BE2C (cell line): Measurements from ENCODE around the gene FOSL2.
A peak's percentile ranks its signal among the peaks of the same experiment; 100 is the strongest.

ENCODE experiments used
- DNase-seq: peaks from one replicate; pipeline ENCODE4 v3.0.0-alpha.2; 2020
- H3K27me3 ChIP-seq: fragments of 250-450 bp; sonication (Bioruptor Pico); 2 replicates; pipeline ENCODE4 v1.5.1; 2020; ENCODE audit warnings: mild to moderate bottlenecking
- H3K36me3 ChIP-seq: fragments of 250-450 bp; sonication (Bioruptor Pico); 2 replicates; pipeline ENCODE4 v1.5.1; 2020; ENCODE audit warnings: mild to moderate bottlenecking
- H3K4me1 ChIP-seq: fragments of 250-450 bp; sonication (Bioruptor Pico); 2 replicates; pipeline ENCODE4 v1.5.1; 2020
- H3K4me3 ChIP-seq: 2 replicates; pipeline ENCODE4 v1.5.1; 2011; ENCODE audit warnings: low read depth, low read length
- H3K9me3 ChIP-seq: fragments of 250-450 bp; sonication (Bioruptor Pico); 2 replicates; pipeline ENCODE4 v1.5.1; 2020
- TF ChIP-seq, protein P1 (sequence below): IDR thresholded peaks from 2 replicates; pipeline ENCODE4 v1.5.1; 2012; ENCODE audit warnings: mild to moderate bottlenecking, low read depth, low read length

The FOSL2 gene

GRCh38 chr2:28354920-28355520, 37.6 kb upstream of the FOSL2 start:
- Histone ChIP-seq H3K4me1 (peaks cover 29% of the 10 kb centered on the region), H3K36me3 (no peaks in the 10 kb centered on the region), H3K9me3 (no peaks in the 10 kb centered on the region), H3K4me3 (no peak overlapping the region), H3K27me3 (no peaks in the 10 kb centered on the region)
- TF ChIP-seq, protein P1, sequence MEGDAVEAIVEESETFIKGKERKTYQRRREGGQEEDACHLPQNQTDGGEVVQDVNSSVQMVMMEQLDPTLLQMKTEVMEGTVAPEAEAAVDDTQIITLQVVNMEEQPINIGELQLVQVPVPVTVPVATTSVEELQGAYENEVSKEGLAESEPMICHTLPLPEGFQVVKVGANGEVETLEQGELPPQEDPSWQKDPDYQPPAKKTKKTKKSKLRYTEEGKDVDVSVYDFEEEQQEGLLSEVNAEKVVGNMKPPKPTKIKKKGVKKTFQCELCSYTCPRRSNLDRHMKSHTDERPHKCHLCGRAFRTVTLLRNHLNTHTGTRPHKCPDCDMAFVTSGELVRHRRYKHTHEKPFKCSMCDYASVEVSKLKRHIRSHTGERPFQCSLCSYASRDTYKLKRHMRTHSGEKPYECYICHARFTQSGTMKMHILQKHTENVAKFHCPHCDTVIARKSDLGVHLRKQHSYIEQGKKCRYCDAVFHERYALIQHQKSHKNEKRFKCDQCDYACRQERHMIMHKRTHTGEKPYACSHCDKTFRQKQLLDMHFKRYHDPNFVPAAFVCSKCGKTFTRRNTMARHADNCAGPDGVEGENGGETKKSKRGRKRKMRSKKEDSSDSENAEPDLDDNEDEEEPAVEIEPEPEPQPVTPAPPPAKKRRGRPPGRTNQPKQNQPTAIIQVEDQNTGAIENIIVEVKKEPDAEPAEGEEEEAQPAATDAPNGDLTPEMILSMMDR = no peak
- no peak for DNase-seq

DNA sequence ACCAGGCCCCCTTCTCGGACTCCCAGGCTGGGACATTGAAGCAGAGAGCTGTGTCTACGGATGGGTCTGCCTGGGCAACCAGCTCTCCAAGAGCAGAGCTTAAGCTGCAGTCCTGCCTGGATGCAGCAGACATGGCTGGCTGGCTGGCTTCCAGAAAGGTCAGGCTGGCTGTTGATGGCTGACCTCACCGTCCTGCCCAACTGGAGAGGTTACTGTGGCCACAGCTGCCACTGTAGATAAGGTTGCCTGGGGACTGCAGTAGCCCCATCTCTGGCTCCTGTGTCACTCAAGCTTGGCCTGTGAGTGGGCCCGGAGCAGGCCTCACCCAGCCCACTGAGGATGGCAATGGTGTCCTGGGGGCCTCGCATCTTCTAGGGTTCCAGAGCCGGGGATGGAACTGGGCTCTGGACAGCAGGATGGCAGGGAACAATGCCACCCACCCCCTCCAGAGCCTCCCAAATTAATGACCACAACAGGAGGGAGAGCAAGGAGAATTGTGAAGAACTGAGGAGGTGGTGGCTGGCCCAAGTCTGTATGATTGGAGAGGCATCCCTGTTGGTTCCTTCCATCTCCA, 37.0 kb upstream of the FOSL2 start:
- TF ChIP-seq, protein P1 = no peak

DNA sequence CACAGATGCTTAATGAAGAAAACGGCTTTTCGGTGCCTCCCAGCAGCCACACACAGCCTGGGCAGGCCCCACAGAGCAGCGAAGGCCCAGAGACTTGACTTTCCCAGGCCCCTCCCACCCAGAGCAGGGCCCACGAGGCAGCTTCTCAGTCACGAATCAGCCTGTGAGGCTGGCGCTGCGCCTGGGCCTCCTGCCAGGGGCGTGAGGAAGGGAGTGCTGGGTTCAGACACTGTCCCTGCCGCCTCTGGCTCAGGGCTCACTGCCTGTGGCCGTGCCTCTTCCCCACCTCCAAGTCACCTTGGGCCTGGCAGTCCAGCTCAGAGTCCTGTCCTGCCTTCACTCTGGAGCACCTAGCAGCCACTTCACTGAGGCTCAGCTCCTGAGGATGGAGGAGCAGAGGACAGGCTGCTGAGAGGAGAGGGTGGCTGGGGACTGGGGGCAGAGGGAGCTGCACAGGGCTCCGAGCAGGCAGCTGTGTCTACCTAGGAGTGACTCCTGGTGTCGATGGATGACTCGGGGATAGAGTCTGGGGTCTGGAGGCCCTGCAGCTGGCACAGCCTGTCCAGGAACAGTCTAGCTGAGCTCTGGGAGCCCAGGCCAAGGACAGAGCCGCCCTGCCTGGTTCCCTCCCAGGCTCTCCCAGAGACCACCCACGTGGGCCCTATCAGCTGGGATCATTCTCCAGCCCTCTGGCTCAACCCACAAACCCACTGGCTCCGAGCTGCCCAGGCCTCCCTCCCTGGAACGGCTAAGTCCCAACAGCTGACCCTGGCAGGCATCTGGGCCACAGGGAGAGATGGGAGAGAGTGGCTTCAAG, 36.4 kb upstream of the FOSL2 start:
- H3K4me3 ChIP-seq = no peak overlapping the region
- no peaks in the 10 kb centered on the region for H3K36me3 ChIP-seq
- TF ChIP-seq, protein P1 = no peak
- DNase-seq = peak; percentile 98
- peaks cover 39% of the 10 kb centered on the region for H3K4me1 ChIP-seq
- no peaks in the 10 kb centered on the region for H3K27me3 ChIP-seq
- no peaks in the 10 kb centered on the region for H3K9me3 ChIP-seq

More for the DNA sequence above, 37.0 kb upstream of the FOSL2 start:
- Histone ChIP-seq H3K4me3 (no peak overlapping the region), H3K36me3 (no peaks in the 10 kb centered on the region), H3K27me3 (no peaks in the 10 kb centered on the region), H3K4me1 (peaks cover 32% of the 10 kb centered on the region), H3K9me3 (no peaks in the 10 kb centered on the region)
- DNase-seq = peak; percentile 87

DNA sequence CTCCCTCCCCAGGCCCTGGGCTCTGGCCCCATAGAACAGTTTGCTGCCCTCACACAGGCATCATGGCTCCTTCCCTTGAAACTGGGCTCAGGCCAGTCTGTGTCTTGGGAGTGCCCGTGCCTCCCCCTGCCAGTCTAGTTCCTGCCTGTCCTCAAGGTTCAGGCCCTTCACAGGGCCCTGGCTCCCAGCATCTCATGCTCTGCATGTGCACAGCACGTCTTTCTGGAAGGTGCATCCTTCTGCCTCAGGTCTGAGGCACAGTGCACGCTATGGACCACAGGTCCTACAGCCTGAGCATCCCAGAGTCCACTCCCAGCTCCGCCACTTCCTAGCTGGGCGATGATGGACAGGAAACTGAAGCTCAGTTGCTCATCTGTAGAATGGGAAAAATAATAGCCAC, 35.6 kb upstream of the FOSL2 start:
- no peak for DNase-seq
- TF ChIP-seq, protein P1 = no peak
- H3K36me3 ChIP-seq = no peaks in the 10 kb centered on the region
- H3K4me1 ChIP-seq = peaks cover 40% of the 10 kb centered on the region
- H3K4me3 ChIP-seq = no peak overlapping the region
- no peaks in the 10 kb centered on the region for H3K9me3 ChIP-seq
- H3K27me3 ChIP-seq = no peaks in the 10 kb centered on the region

DNA sequence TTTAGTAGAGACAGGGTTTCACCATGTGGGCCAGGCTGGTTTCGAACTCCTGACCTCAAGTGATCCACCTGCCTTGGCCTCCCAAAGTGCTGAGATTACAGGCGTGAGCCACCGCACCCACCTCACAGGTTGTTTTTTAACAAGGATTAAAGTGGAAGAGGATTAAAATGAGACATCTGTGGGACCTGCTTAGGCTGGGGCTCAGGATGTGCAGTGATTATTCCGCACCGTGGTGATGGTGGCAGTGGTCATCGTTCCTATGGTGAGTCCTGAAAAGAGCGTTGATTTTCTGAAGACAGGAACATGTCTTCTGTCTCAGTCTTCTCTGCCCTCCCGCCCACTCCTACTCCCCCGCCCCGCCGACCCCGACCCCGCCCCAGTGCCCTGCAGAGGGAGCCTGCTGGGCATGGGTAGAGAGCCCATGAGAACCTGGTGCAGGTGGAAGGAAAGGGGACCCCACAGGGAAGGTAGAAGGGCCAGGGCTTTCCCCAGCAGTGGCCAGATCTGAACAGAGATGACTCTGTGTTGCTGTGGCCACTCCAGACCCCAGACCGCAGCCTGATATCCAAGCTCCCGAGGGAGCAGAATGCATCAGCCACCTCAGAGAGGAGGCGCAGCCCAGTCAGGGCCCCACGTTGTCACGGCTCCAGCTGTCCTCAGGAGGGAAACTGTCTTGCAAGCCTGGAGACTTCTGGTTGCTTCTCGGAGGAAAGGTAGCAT, 34.5 kb upstream of the FOSL2 start:
- Histone ChIP-seq H3K4me1 (peaks cover 44% of the 10 kb centered on the region), H3K36me3 (no peaks in the 10 kb centered on the region), H3K27me3 (no peaks in the 10 kb centered on the region), H3K4me3 (no peak overlapping the region), H3K9me3 (no peaks in the 10 kb centered on the region)
- peak; percentile 53 for DNase-seq
- TF ChIP-seq, protein P1 = no peak
